A549 (cell line): Measurements from ENCODE around the gene FAM120C. TPM values are rescaled to one million over a fixed set of nuclear protein-coding genes. Genes with fewer than 3 reads are reported as not detected.
A peak's percentile ranks its signal among the peaks of the same experiment; 100 is the strongest.

Experiments used
- ATAC-seq, 2 experiments: fragments of 200-7000 bp in 1 of 2; fragments of >200 bp in 1 of 2; cut with Nextera tagmentation in 1 of 2; cut with Tn5 transposase in 1 of 2; 3 replicates each; pipeline versions ENCODE4 v1.8.0 to v1.9.1; 2018 to 2020; ENCODE audit warnings: mild to moderate bottlenecking in 1 of 2, moderate library complexity in 1 of 2
- CTCF ChIA-PET: fragments of 300-600 bp; sonication (Branson Sonifier 250); formaldehyde crosslinking; extraction: SDS; loops from one replicate; lab custom pipeline; 2021; ENCODE audit warnings: antibody characterized with exemption, inconsistent platforms; lab: Yijun Ruan, JAX
- POLR2A ChIA-PET: fragments of 350-600 bp; formaldehyde crosslinking; extraction: SDS; loops from one replicate; lab custom pipeline; 2021; ENCODE audit warnings: antibody characterized with exemption, inconsistent platforms; lab: Yijun Ruan, JAX
- DNase-seq, 2 experiments: peaks; one replicate each; pipeline versions ENCODE4 v3.0.0 to v3.0.0-alpha.2; 2011 to 2016; ENCODE audit warnings: low read depth in 1 of 2, low spot score in 1 of 2
- FAIRE-seq: peaks from 2 replicates; lab custom pipeline; 2011; peaks lifted over from hg19 to GRCh38; lab: Jason Lieb, UNC
- H3K27ac ChIP-seq, 2 experiments: fragments of >200 bp; sonication (Bioruptor Twin); formaldehyde crosslinking; 3 replicates each; pipeline ENCODE4 v1.5.1; 2016 to 2017
- H3K4me1 ChIP-seq: fragments of >200 bp; sonication (Bioruptor Twin); formaldehyde crosslinking; 3 replicates; pipeline ENCODE4 v1.6.1; 2016
- H3K4me2 ChIP-seq: fragments of >200 bp; sonication (Bioruptor Twin); formaldehyde crosslinking; 3 replicates; pipeline ENCODE4 v1.6.1; 2016
- H3K4me3 ChIP-seq: fragments of >200 bp; sonication (Bioruptor Twin); formaldehyde crosslinking; 3 replicates; pipeline ENCODE4 v1.5.1; 2016
- H3K9me3 ChIP-seq: fragments of >200 bp; sonication (Bioruptor Twin); formaldehyde crosslinking; 3 replicates; pipeline ENCODE4 v1.6.1; 2016
- CBX2 ChIP-seq: fragments of 200-600 bp; sonication (generic); IDR thresholded peaks from 2 replicates; pipeline ENCODE4 v1.6.1; 2016; ENCODE audit warnings: low read depth, mild to moderate bottlenecking, borderline replicate concordance
- CEBPB ChIP-seq, 2 experiments: fragments of >200 bp in 1 of 2; sonication (Bioruptor Twin) in 1 of 2; formaldehyde crosslinking in 1 of 2; IDR thresholded peaks; 2 replicates each; pipeline ENCODE4 v1.6.1; 2012 to 2016
- EHF ChIP-seq: fragments of 250-450 bp; sonication (Bioruptor Pico); IDR thresholded peaks from 2 replicates; pipeline ENCODE4 v1.5.0; 2020; ENCODE audit warnings: mild to moderate bottlenecking
- EP300 ChIP-seq, 2 experiments: fragments of >200 bp; sonication (Bioruptor Twin); formaldehyde crosslinking; IDR thresholded peaks; 2 replicates in 1 of 2; 3 replicates in 1 of 2; pipeline ENCODE4 v1.6.1; 2016 to 2017
- FOSL2 ChIP-seq, 2 experiments: fragments of 450-650 bp in 1 of 2; fragments of >200 bp in 1 of 2; sonication (Bioruptor Twin) in 1 of 2; formaldehyde crosslinking; IDR thresholded peaks; 2 replicates each; pipeline versions ENCODE4 v1.5.0 to v1.6.1; 2016 to 2020; ENCODE audit warnings: mild to moderate bottlenecking in 1 of 2, moderate library complexity in 1 of 2
- GATA3 ChIP-seq: IDR thresholded peaks from 2 replicates; pipeline ENCODE4 v1.6.1; 2012; ENCODE audit warnings: borderline replicate concordance
- HDAC2 ChIP-seq: fragments of 200-600 bp; sonication (generic); IDR thresholded peaks from 2 replicates; pipeline ENCODE4 v1.6.1; 2016
- HOXA7 ChIP-seq: fragments of 250-450 bp; sonication (Bioruptor Pico); IDR thresholded peaks from 2 replicates; pipeline ENCODE4 v1.5.0; 2020; ENCODE audit warnings: mild to moderate bottlenecking, moderate library complexity
- JUN ChIP-seq, 2 experiments: fragments of >200 bp; sonication (Bioruptor Twin); formaldehyde crosslinking; IDR thresholded peaks; 2 replicates in 1 of 2; 3 replicates in 1 of 2; pipeline ENCODE4 v1.6.1; 2016 to 2017
- JUNB ChIP-seq: fragments of >200 bp; sonication (Bioruptor Twin); formaldehyde crosslinking; IDR thresholded peaks from 2 replicates; pipeline ENCODE4 v1.6.1; 2016
- MAZ ChIP-seq: fragments of 150-350 bp; IDR thresholded peaks from 2 replicates; pipeline ENCODE4 v1.6.1; 2014; ENCODE audit warnings: antibody characterized with exemption, low read depth, low read length, borderline replicate concordance
- NPAS2 ChIP-seq: fragments of 250-450 bp; sonication (Bioruptor Pico); IDR thresholded peaks from 2 replicates; pipeline ENCODE4 v1.8.0; 2022; ENCODE audit warnings: mild to moderate bottlenecking, moderate library complexity, borderline replicate concordance
- PHF8 ChIP-seq: fragments of 200-600 bp; sonication (generic); IDR thresholded peaks from 2 replicates; pipeline ENCODE4 v1.6.1; 2016; ENCODE audit warnings: low read depth, mild to moderate bottlenecking, antibody characterized with exemption, moderate library complexity, borderline replicate concordance
- POLR2A ChIP-seq: IDR thresholded peaks from 2 replicates; pipeline ENCODE4 v1.6.1; 2012; ENCODE audit warnings: mild to moderate bottlenecking, low read length
- POLR2AphosphoS2 ChIP-seq: conservative IDR thresholded peaks from 2 replicates; pipeline ENCODE4 v1.6.1; 2012; ENCODE audit warnings: low read length, improper control_type of control experiment, inconsistent platforms
- RAD21 ChIP-seq, 2 experiments: fragments of >200 bp in 1 of 2; sonication (Bioruptor Twin) in 1 of 2; formaldehyde crosslinking in 1 of 2; IDR thresholded peaks in 1 of 2; conservative IDR thresholded peaks in 1 of 2; 2 replicates in 1 of 2; 3 replicates in 1 of 2; pipeline ENCODE4 v1.6.1; 2012 to 2018; ENCODE audit warnings: inconsistent platforms in 1 of 2
- SMC3 ChIP-seq: fragments of >200 bp; sonication (Bioruptor Twin); formaldehyde crosslinking; IDR thresholded peaks from 3 replicates; pipeline ENCODE4 v1.6.1; 2018; ENCODE audit warnings: inconsistent platforms
- SREBF2 ChIP-seq: fragments of 450-650 bp; IDR thresholded peaks from 2 replicates; pipeline ENCODE4 v1.6.1; 2014; ENCODE audit warnings: mild to moderate bottlenecking, moderate library complexity
- TFCP2L1 ChIP-seq: fragments of 250-450 bp; sonication (Bioruptor Pico); IDR thresholded peaks from 2 replicates; pipeline ENCODE4 v1.5.0; 2021; ENCODE audit warnings: mild to moderate bottlenecking
- TP53 ChIP-seq: fragments of 250-450 bp; sonication (Bioruptor Pico); IDR thresholded peaks from 2 replicates; pipeline ENCODE4 v1.5.0; 2021; ENCODE audit warnings: mild to moderate bottlenecking, moderate library complexity
- ZC3H11A ChIP-seq: fragments of 450-650 bp; IDR thresholded peaks from 2 replicates; pipeline ENCODE4 v1.6.1; 2014; ENCODE audit warnings: antibody characterized with exemption, mild to moderate bottlenecking
- ZFP36 ChIP-seq: fragments of 450-650 bp; IDR thresholded peaks from 2 replicates; pipeline ENCODE4 v1.6.1; 2014; ENCODE audit warnings: borderline replicate concordance; ENCODE audit not compliant: partially characterized antibody
- ZNF302 ChIP-seq: fragments of 250-450 bp; sonication (Bioruptor Pico); IDR thresholded peaks from 2 replicates; pipeline ENCODE4 v1.9.0; 2021; ENCODE audit warnings: inconsistent platforms, mild to moderate bottlenecking, moderate library complexity
- ZSCAN20 ChIP-seq: fragments of 250-450 bp; sonication (Bioruptor Pico); IDR thresholded peaks from 2 replicates; pipeline ENCODE4 v1.8.0; 2022; ENCODE audit warnings: mild to moderate bottlenecking, moderate library complexity
- WGBS: methylation state at CpG from one replicate; pipeline ENCODE4 v1.1.6; 2017; ENCODE audit errors: missing lambda C conversion rate; 5-methylcytosine and 5-hydroxymethylcytosine counted together
- polyA plus RNA-seq, 4 experiments: library from polyadenylated mRNA; depleted of rRNA in 3 of 4; stranded (reverse); fragments of >200 nt; fragmentation: RNase III in 1 of 4; extraction: RNeasy Plus Mini Kit Qiagen cat#74134 plus additional on column Dnase treatment in 1 of 4; gene quantifications; 2 replicates in 3 of 4; 3 replicates in 1 of 4; pipeline ENCODE4 v1.2.3, GENCODE V29; 2011 to 2017
- TF ChIP-seq, protein P1 (sequence below): IDR thresholded peaks from 2 replicates; pipeline ENCODE4 v1.6.1; 2012

The FAM120C gene
- polyA plus RNA-seq, 2 of the 4 experiments (the other 2 are of a cell fraction), result 6.0 to 7.7 TPM

DNA sequence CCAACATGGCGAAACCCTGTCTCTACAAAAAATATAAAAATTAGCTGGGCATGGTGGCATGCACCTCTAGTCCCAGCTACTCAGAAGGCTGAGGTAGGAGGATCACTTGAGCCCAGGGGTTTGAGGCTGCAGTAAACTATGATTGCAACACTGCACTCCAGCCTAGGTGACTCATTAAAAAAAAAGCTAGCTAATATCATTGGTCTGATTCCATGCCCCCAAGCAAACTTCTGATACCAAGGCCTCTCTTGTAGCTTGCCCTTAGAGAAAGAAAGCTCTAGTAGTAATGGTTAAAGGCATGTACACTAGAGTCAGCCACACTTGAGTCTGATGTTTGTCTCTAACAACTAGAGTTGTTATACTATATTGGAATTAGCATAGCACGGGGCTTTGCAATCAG, 106.2 kb downstream of the FAM120C start:
- ATAC-seq (peak; percentile 34 to 43; a peak in 3 of 6 replicates), FAIRE-seq (no peak), DNase-seq (peak in 1 of 2 experiments; percentile 9)
- POLR2A ChIA-PET, result interaction anchor here (1.2 kb wide), 1 partner anchor 33 kb away, joined by 4 read pairs; the partner anchor contains the start of gene PHF8
- 86% methylated on average over 2 of the region's 2 CpGs for WGBS
- H3K9me3 ChIP-seq, result no peaks in the 10 kb centered on the region
- peak; percentile 50 to 85; a peak in 3 of 4 replicates for TF ChIP-seq CEBPB (IDR thresholded peaks at IDR 0.05)
- no peak for TF ChIP-seq FOSL2 (IDR thresholded peaks at IDR 0.05)
- TF ChIP-seq FOSL2 (CRISPR knock-in tag; IDR thresholded peaks at IDR 0.05), result 0 out of 2 replicates have a peak, but pooled peaks have one; percentile 6
- TF ChIP-seq EHF (CRISPR knock-in tag), result no peak
- peak overlapping the region in 1 of 2 experiments; percentile 45; a peak in 1 of 6 replicates for H3K27ac ChIP-seq
- H3K4me1 ChIP-seq, result 0 out of 3 replicates have a peak, but pooled peaks cover 3% of the 10 kb centered on the region
- H3K4me2 ChIP-seq, result peak overlapping the region; percentile 11; the same call in 1 of the 3 replicates
- no peak overlapping the region for H3K4me3 ChIP-seq
- CTCF ChIA-PET, result interaction anchor here (1.2 kb wide), 1 partner anchor 10 kb away, joined by 3 read pairs; no protein-coding TSS in a partner anchor

DNA sequence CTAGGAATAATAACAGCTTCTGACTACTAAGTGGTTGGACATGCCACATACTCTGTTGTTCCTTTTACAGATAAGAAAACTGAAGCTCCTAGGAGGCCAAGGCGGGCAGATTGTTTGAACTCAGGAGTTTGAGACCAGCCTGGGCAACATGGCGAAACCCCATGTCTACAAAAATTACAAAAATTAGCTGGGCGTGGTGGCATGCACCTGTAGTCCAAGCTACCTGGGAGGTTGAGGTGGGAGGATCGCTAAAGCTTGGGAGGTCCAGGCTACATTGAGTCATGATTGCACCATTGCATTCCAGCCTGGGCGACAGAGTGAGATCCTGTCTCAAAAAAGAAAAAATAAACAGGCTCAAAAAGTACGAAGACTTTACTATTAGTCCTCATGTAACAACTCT, 108.2 kb downstream of the FAM120C start:
- no peaks in the 10 kb centered on the region for H3K9me3 ChIP-seq
- ATAC-seq (no peak), DNase-seq (no peak), FAIRE-seq (no peak)
- ChIA-PET CTCF (no interaction called here), POLR2A (no interaction called here)
- H3K4me2 ChIP-seq, result no peak overlapping the region
- no peak overlapping the region for H3K27ac ChIP-seq
- H3K4me1 ChIP-seq, result 0 out of 3 replicates have a peak, but pooled peaks cover 3% of the 10 kb centered on the region
- no peak overlapping the region for H3K4me3 ChIP-seq
- TF ChIP-seq POLR2AphosphoS2, result no peak
- no peak for TF ChIP-seq TP53 (CRISPR knock-in tag)
- TF ChIP-seq EP300 (IDR thresholded peaks at IDR 0.05), result no peak
- no peak for TF ChIP-seq SMC3
- no peak for TF ChIP-seq POLR2A
- no peak for TF ChIP-seq ZFP36
- no peak for TF ChIP-seq CBX2
- TF ChIP-seq PHF8, result no peak
- TF ChIP-seq, protein P1, sequence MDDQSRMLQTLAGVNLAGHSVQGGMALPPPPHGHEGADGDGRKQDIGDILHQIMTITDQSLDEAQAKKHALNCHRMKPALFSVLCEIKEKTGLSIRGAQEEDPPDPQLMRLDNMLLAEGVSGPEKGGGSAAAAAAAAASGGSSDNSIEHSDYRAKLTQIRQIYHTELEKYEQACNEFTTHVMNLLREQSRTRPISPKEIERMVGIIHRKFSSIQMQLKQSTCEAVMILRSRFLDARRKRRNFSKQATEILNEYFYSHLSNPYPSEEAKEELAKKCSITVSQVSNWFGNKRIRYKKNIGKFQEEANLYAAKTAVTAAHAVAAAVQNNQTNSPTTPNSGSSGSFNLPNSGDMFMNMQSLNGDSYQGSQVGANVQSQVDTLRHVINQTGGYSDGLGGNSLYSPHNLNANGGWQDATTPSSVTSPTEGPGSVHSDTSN, result no peak
- no peak for TF ChIP-seq FOSL2 (IDR thresholded peaks at IDR 0.05)
- TF ChIP-seq FOSL2 (CRISPR knock-in tag; IDR thresholded peaks at IDR 0.05), result no peak
- TF ChIP-seq SREBF2, result no peak
- no peak for TF ChIP-seq MAZ
- no peak for TF ChIP-seq ZC3H11A
- TF ChIP-seq HDAC2, result no peak
- no peak for TF ChIP-seq EHF (CRISPR knock-in tag)
- no peak for TF ChIP-seq ZSCAN20 (CRISPR knock-in tag)
- no peak for TF ChIP-seq JUN (IDR thresholded peaks at IDR 0.05)
- WGBS, result 84% methylated on average over 6 of the region's 6 CpGs

DNA sequence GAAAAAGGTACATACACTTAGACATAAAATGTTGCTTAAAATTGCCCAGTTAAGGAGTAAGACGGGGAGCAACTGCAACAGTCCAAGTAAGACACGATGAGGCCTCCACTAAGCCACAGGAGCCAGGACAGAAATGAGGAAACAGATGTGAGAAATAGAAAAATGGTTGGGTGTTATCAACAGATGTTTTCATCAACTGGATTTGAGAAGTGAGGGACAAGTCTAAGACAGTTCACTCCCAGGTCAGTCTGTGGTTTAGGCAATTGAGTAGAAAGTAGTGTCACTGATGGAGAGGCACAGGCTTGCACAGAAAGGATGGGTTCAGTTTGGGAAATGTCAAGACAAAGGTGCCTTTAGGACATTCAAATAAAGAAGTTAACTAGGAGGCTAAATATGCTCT, 115.3 kb downstream of the FAM120C start:
- Histone ChIP-seq H3K9me3 (no peaks in the 10 kb centered on the region), H3K27ac (no peak overlapping the region), H3K4me2 (no peak overlapping the region), H3K4me3 (no peak overlapping the region), H3K4me1 (no peaks in the 10 kb centered on the region)
- ChIA-PET CTCF (interaction anchor here (1.2 kb wide), 1 partner anchor 9 kb away, joined by 3 read pairs; no protein-coding TSS in a partner anchor), POLR2A (no interaction called here)
- 88% methylated on average over 2 of the region's 2 CpGs for WGBS
- ATAC-seq, result no peak
- no peak for DNase-seq
- TF ChIP-seq ZNF302 (CRISPR knock-in tag) (no peak), GATA3 (no peak)
- FAIRE-seq, result no peak

DNA sequence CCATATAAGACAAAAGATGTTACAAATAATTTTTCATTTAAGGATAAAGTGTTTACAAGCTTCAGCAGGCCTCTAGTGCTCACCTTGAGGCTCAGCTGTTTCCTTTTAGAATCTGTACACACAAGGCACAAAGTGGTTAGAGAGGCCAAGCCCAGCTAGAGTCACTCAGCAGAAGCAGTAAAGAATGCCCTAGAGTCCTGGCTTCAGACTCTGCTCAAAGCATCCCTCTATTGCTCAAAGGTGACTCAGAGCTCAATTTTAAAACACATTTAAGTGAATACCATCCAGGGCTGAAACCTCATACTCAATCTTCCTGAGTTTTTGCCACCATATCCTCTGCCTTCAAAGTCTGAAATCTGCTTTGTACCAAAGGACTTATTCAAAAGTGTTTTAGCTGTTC, 116.2 kb downstream of the FAM120C start:
- FAIRE-seq (no peak), DNase-seq (no peak), ATAC-seq (no peak; a peak in 1 of 6 replicates)
- H3K27ac ChIP-seq, result no peak overlapping the region
- H3K4me2 ChIP-seq, result no peak overlapping the region
- TF ChIP-seq JUNB (no peak), ZNF302 (CRISPR knock-in tag) (no peak), CEBPB (IDR thresholded peaks at IDR 0.05) (no peak), HOXA7 (no peak), POLR2A (no peak), TP53 (CRISPR knock-in tag) (no peak), NPAS2 (CRISPR knock-in tag) (no peak), SREBF2 (no peak), POLR2AphosphoS2 (no peak), TFCP2L1 (CRISPR knock-in tag) (no peak), RAD21 (conservative IDR thresholded peaks at IDR 0.05 in 1 of 2, IDR thresholded peaks at IDR 0.05 in 1 of 2) (no peak)
- H3K9me3 ChIP-seq, result no peaks in the 10 kb centered on the region
- POLR2A ChIA-PET, result no interaction called here
- H3K4me1 ChIP-seq, result no peaks in the 10 kb centered on the region
- no peak overlapping the region for H3K4me3 ChIP-seq
- CTCF ChIA-PET, result interaction anchor here (1.1 to 1.2 kb wide), 2 partner anchors 10 to 20 kb away, joined by 3 read pairs; no protein-coding TSS in a partner anchor
